DND-41 (cell line): ENCODE results near the gene MBD3.

Source experiments
- ATAC-seq: fragments of 200-7000 bp; cut with Tn5 transposase; 3 replicates; pipeline ENCODE4 v1.9.1; 2021; ENCODE audit warnings: low read depth; ENCODE audit not compliant: insufficient read depth
- DNase-seq: peaks from one replicate; pipeline ENCODE4 v3.0.0-alpha.2; 2020
- H2AFZ ChIP-seq: 2 replicates; pipeline ENCODE4 v1.6.0; 2012; ENCODE audit warnings: low read depth, low read length
- H3K27ac ChIP-seq: 2 replicates; pipeline ENCODE4 v1.5.1; 2012; ENCODE audit warnings: low read length, inconsistent platforms
- H3K27me3 ChIP-seq: fragments of 200-600 bp; sonication (generic); 2 replicates; pipeline ENCODE4 v1.6.0; 2012; ENCODE audit warnings: low read length, mild to moderate bottlenecking, inconsistent platforms; ENCODE audit not compliant: insufficient read depth, poor library complexity
- H3K36me3 ChIP-seq: 2 replicates; pipeline ENCODE4 v1.5.1; 2012; ENCODE audit warnings: low read length, inconsistent platforms; ENCODE audit not compliant: insufficient read depth
- H3K4me1 ChIP-seq: 2 replicates; pipeline ENCODE4 v1.5.1; 2012; ENCODE audit warnings: mild to moderate bottlenecking, low read length; ENCODE audit not compliant: insufficient read depth
- H3K4me2 ChIP-seq: 2 replicates; pipeline ENCODE4 v1.6.0; 2012; ENCODE audit warnings: mild to moderate bottlenecking, moderate library complexity, low read length, inconsistent platforms; ENCODE audit not compliant: insufficient read depth
- H3K4me3 ChIP-seq, 2 experiments: fragments of 200-600 bp in 1 of 2; shearing (Covaris generic) in 1 of 2; 2 replicates each; pipeline ENCODE4 v1.5.1; 2012 to 2016; ENCODE audit warnings: inconsistent platforms in 2 of 2, low read length in 2 of 2, mild to moderate bottlenecking in 2 of 2, low read depth in 1 of 2, moderate library complexity in 1 of 2
- H3K79me2 ChIP-seq: 2 replicates; pipeline ENCODE4 v1.6.0; 2012; ENCODE audit warnings: low read length, inconsistent platforms; ENCODE audit not compliant: insufficient read depth
- H3K9ac ChIP-seq: 2 replicates; pipeline ENCODE4 v1.6.0; 2012; ENCODE audit warnings: low read depth, mild to moderate bottlenecking, inconsistent platforms, low read length, moderate library complexity
- H3K9me3 ChIP-seq: 2 replicates; pipeline ENCODE4 v1.5.1; 2012; ENCODE audit warnings: low read length, moderate library complexity, mild to moderate bottlenecking, inconsistent platforms; ENCODE audit not compliant: insufficient read depth, severe bottlenecking
- H4K20me1 ChIP-seq: 2 replicates; pipeline ENCODE4 v1.6.0; 2012; ENCODE audit warnings: low read length; ENCODE audit not compliant: insufficient read depth
- EZH2 ChIP-seq: IDR thresholded peaks from 3 replicates; pipeline ENCODE4 v1.6.1; 2012; ENCODE audit warnings: borderline replicate concordance, low read depth, mild to moderate bottlenecking, moderate library complexity, low read length, inconsistent platforms; ENCODE audit not compliant: severe bottlenecking
- TF ChIP-seq, protein P1 (sequence below): IDR thresholded peaks from 2 replicates; pipeline ENCODE4 v1.5.1; 2012; ENCODE audit warnings: borderline replicate concordance, low read length, moderate library complexity, mild to moderate bottlenecking; ENCODE audit not compliant: poor library complexity, severe bottlenecking; ENCODE audit errors: extremely low read depth

MBD3 gene

DNA sequence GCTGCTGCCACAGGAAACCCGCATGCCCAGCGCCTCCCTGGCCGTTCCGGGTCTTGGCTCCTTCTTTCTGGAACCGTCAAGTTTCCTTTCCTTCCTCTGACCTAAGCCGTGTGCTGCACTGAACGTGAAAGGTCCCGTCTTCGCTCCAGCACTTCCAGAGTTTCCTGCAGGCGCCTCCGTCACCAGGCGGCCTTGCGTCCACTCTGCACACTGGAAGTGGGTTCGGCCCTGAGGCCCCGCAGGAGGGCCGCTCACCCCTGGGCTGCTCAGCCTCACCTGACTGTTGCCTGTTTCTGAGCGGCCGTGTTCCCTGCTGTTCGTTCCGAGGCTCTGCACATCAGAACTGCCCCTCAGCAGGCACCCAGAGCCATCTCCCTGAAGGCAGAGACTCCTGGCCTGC, 12.3 kb downstream of the MBD3 start:
- H3K4me3 ChIP-seq: no peak overlapping the region
- H2AFZ ChIP-seq: no peak overlapping the region
- H3K27ac ChIP-seq: no peak overlapping the region
- no peaks in the 10 kb centered on the region for H3K4me1 ChIP-seq
- peaks cover 64% of the 10 kb centered on the region for H4K20me1 ChIP-seq
- no peak overlapping the region for H3K9ac ChIP-seq
- ATAC-seq: no peak
- TF ChIP-seq, protein P1, sequence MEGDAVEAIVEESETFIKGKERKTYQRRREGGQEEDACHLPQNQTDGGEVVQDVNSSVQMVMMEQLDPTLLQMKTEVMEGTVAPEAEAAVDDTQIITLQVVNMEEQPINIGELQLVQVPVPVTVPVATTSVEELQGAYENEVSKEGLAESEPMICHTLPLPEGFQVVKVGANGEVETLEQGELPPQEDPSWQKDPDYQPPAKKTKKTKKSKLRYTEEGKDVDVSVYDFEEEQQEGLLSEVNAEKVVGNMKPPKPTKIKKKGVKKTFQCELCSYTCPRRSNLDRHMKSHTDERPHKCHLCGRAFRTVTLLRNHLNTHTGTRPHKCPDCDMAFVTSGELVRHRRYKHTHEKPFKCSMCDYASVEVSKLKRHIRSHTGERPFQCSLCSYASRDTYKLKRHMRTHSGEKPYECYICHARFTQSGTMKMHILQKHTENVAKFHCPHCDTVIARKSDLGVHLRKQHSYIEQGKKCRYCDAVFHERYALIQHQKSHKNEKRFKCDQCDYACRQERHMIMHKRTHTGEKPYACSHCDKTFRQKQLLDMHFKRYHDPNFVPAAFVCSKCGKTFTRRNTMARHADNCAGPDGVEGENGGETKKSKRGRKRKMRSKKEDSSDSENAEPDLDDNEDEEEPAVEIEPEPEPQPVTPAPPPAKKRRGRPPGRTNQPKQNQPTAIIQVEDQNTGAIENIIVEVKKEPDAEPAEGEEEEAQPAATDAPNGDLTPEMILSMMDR: no peak
- no peak for TF ChIP-seq EZH2
- H3K79me2 ChIP-seq: peaks cover 23% of the 10 kb centered on the region
- H3K9me3 ChIP-seq: no peaks in the 10 kb centered on the region
- DNase-seq: no peak
- H3K36me3 ChIP-seq: peaks cover 97% of the 10 kb centered on the region
- H3K27me3 ChIP-seq: no peaks in the 10 kb centered on the region
- no peak overlapping the region for H3K4me2 ChIP-seq

DNA sequence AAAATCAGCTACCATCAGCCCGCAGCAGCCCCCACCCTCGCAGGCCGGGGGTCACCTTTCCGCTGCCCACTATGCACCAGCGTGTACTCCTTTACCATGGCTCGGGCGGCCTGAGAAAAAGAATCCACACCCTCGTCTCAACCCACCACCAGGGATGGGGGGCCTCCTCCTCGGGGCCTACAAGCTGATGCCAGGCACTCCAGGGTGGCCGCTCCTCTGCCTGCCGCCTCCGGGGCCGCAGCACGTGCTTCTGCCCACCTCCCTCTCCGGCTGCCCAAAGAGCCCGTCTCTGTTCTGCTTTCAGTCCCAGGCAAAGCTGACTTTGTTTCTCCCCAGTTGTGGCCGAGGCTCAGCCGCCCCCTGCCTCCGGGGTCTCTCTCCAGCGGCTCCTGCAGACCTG, 13.4 kb downstream of the MBD3 start:
- peaks cover 14% of the 10 kb centered on the region for H3K79me2 ChIP-seq
- H3K9me3 ChIP-seq: no peaks in the 10 kb centered on the region
- peaks cover 86% of the 10 kb centered on the region for H3K36me3 ChIP-seq
- H3K4me2 ChIP-seq: no peak overlapping the region
- no peaks in the 10 kb centered on the region for H3K4me1 ChIP-seq
- no peak overlapping the region for H2AFZ ChIP-seq
- H3K4me3 ChIP-seq: no peak overlapping the region
- TF ChIP-seq, protein P1: no peak
- no peak for TF ChIP-seq EZH2
- H3K27ac ChIP-seq: no peak overlapping the region
- ATAC-seq: no peak
- no peak for DNase-seq
- no peaks in the 10 kb centered on the region for H3K27me3 ChIP-seq
- peaks cover 61% of the 10 kb centered on the region for H4K20me1 ChIP-seq
- H3K9ac ChIP-seq: no peak overlapping the region

DNA sequence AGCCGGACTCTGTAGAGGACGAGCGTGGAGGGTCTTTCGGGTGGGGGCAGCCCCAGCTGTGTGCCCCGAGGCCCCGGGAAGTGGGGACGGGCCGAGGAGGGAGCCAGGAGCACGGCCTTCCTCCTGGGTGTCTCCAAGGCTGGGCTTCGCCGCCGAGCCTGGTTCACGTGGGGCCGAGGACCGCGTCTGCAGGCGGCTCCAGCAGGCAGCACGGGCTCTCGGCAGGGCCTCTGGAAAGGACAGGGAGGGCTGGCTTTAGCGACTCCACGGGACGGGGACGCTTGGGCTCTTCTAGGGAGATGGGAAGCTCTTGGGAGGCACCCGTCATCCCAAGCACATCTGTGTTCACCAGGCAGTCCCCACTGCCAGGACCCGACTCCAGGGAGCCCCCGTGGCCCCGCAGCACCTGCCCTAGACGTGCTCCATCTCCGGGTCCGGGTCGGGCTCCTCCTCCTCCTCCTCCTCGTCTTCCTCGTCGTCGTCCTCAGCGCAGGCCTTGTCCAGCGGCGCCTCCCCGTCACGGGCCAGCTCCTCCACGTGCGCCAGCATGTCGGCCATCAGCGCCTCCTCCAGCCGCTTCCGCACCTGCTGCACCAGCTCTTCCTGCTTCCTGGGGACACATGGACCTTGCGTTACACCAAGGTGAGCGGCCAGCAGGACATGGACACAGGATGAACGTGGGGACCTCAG, 14.6 kb downstream of the MBD3 start:
- Histone ChIP-seq H4K20me1 (peaks cover 58% of the 10 kb centered on the region), H3K4me1 (no peaks in the 10 kb centered on the region), H3K27ac (no peak overlapping the region), H2AFZ (no peak overlapping the region), H3K9ac (no peak overlapping the region), H3K79me2 (peaks cover 4% of the 10 kb centered on the region; the same call in 1 of the 2 replicates), H3K36me3 (peaks cover 74% of the 10 kb centered on the region), H3K9me3 (no peaks in the 10 kb centered on the region), H3K27me3 (no peaks in the 10 kb centered on the region), H3K4me2 (no peak overlapping the region), H3K4me3 (no peak overlapping the region)
- DNase-seq: no peak
- TF ChIP-seq EZH2: no peak
- TF ChIP-seq, protein P1: no peak
- ATAC-seq: no peak
